GM19239 (cell line): ENCODE results near the gene FAS.

ENCODE experiments used
- DNase-seq: peaks from one replicate; pipeline ENCODE4 v3.0.0; 2011; ENCODE audit warnings: low spot score; ENCODE audit not compliant: insufficient read length
- FAIRE-seq: peaks from 2 replicates; lab custom pipeline; 2011; peaks lifted over from hg19 to GRCh38; lab: Jason Lieb, UNC

The FAS gene

GRCh38 chr10:88968391-88968790 is 22.2 kb upstream of the FAS start:
- no peak for DNase-seq
- FAIRE-seq, result no peak

- DNase-seq (no peak), FAIRE-seq (no peak)
Observed at GRCh38 chr10:88971221-88972061, 19.2 kb upstream of the FAS start.

- no peak for FAIRE-seq
- no peak for DNase-seq
Observed at GRCh38 chr10:88974012-88974411, 16.6 kb upstream of the FAS start.

GRCh38 chr10:88974446-88975376 is 15.9 kb upstream of the FAS start:
- FAIRE-seq (peak; percentile 91), DNase-seq (no peak)

GRCh38 chr10:88975377-88975720 is 15.2 kb upstream of the FAS start:
- FAIRE-seq, result no peak

GRCh38 chr10:88978463-88978862 is 12.1 kb upstream of the FAS start:
- FAIRE-seq (no peak), DNase-seq (no peak)

More at GRCh38 chr10:88975377-88975720, 15.2 kb upstream of the FAS start:
- DNase-seq, result no peak

- no peak for DNase-seq
Observed at GRCh38 chr10:88979153-88979562, 11.4 kb upstream of the FAS start.

GRCh38 chr10:88979603-88980002 is 11.0 kb upstream of the FAS start:
- DNase-seq (no peak), FAIRE-seq (peak; percentile 11)

More at GRCh38 chr10:88979153-88979562, 11.4 kb upstream of the FAS start:
- FAIRE-seq, result no peak

- FAIRE-seq (no peak), DNase-seq (no peak)
Observed at GRCh38 chr10:88980247-88980646, 10.4 kb upstream of the FAS start.

- FAIRE-seq (peak; percentile 58), DNase-seq (no peak)
Observed at GRCh38 chr10:88980800-88981199, 9.8 kb upstream of the FAS start.

- no peak for FAIRE-seq
- no peak for DNase-seq
Observed at GRCh38 chr10:88981435-88981834, 9.2 kb upstream of the FAS start.

GRCh38 chr10:88982366-88982765 is 8.2 kb upstream of the FAS start:
- DNase-seq (no peak), FAIRE-seq (no peak)

GRCh38 chr10:88983206-88983605 is 7.4 kb upstream of the FAS start:
- FAIRE-seq, result no peak
- no peak for DNase-seq

GRCh38 chr10:88983939-88984338 is 6.7 kb upstream of the FAS start:
- FAIRE-seq, result no peak
- no peak for DNase-seq

GRCh38 chr10:88984525-88984924 is 6.1 kb upstream of the FAS start:
- DNase-seq (no peak), FAIRE-seq (peak; percentile 33)

GRCh38 chr10:88986549-88987242 is 3.9 kb upstream of the FAS start:
- DNase-seq, result no peak

GRCh38 chr10:88987243-88987725 is 3.3 kb upstream of the FAS start:
- DNase-seq, result no peak
- peak; percentile 74 for FAIRE-seq

More at GRCh38 chr10:88986549-88987242, 3.9 kb upstream of the FAS start:
- FAIRE-seq, result no peak

GRCh38 chr10:88987840-88988239 is 2.8 kb upstream of the FAS start:
- no peak for FAIRE-seq

GRCh38 chr10:88989423-88989822 is 1.2 kb upstream of the FAS start:
- DNase-seq (no peak), FAIRE-seq (peak; percentile 73)

More at GRCh38 chr10:88987840-88988239, 2.8 kb upstream of the FAS start:
- no peak for DNase-seq

GRCh38 chr10:88989824-88990383 is 694 bp upstream of the FAS start:
- no peak for DNase-seq
- FAIRE-seq, result no peak
